GM12878 (cell line): ENCODE measurements around the gene SHISA9. TPM values are rescaled to one million over a fixed set of nuclear protein-coding genes. Genes with fewer than 3 reads are reported as not detected.
A peak's percentile ranks its signal among the peaks of the same experiment; 100 is the strongest.

Experiments
- IRF4 ChIP-seq: IDR thresholded peaks from 2 replicates; pipeline ENCODE4 v1.6.1; 2011; ENCODE audit warnings: low read depth, low read length
- PAX5 ChIP-seq: IDR thresholded peaks from 2 replicates; pipeline ENCODE4 v1.6.1; 2011; ENCODE audit warnings: low read depth, low read length, borderline replicate concordance
- polyA plus RNA-seq, 11 experiments: library from polyadenylated mRNA; depleted of rRNA in 4 of 11; unstranded in 6 of 11; stranded (reverse) in 5 of 11; fragments of >200 nt; fragmentation: Nextera tagmentation in 4 of 11; fragmentation: Illumina TruSeq in 1 of 11; extraction: Ambion mirVana in 4 of 11; extraction: Trizol in 1 of 11; gene quantifications; 1 replicate in 1 of 11; 2 replicates in 10 of 11; pipeline versions ENCODE4 v1.2.1 to v1.2.3, GENCODE V29; 2011 to 2016; ENCODE audit warnings: inconsistent platforms in 2 of 11, missing spikeins in 2 of 11, low read depth in 1 of 11
- total RNA-seq, 4 experiments: library from RNA; depleted of rRNA in 3 of 4; stranded (reverse); fragments of >200 nt in 3 of 4; fragmentation: Illumina TruSeq in 1 of 4; extraction: Trizol in 1 of 4; gene quantifications; 2 replicates each; pipeline versions ENCODE4 v1.2.1 to v1.2.3, GENCODE V29; 2013 to 2021

SHISA9 gene
- total and polyA plus RNA-seq, 10 of the 15 experiments (the other 5 are each of a cell fraction or from before 2014, with no cell fraction given) = 0.03 to 25.5 (median 0.07) TPM

DNA sequence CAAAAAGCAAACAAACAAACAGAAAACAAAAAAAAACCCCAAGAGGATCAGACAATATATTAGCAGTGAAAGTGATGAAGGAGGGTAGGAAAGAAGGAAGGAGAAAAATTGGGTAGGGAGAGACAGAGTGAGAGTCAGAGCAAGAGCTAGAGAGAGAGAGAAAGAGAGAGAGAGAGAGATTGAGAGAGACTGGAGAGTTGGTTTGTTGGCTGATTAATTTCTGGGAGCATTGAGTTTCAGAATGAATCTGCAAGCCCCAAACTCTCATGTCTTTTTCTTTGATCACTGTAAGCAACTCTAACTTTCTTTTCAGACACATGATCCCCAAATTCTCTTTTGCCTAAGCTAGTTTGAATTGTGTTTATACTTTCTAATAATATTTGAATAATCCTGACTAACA lies 388.1 kb downstream of the SHISA9 start (continued):
- TF ChIP-seq PAX5 (0 out of 2 replicates have a peak, but pooled peaks have one; percentile 14), IRF4 (peak; percentile 93; the same call in 1 of the 2 replicates)

Other genes with a start within 250 kb of the SHISA9 start
- 7.1 and 8.2 TPM in 2 replicates for gene CPPED1, start 97.7 kb upstream of the SHISA9 start, total RNA-seq (2014; rRNA removed)
- 18.1 and 18.2 TPM in 2 replicates for gene CPPED1, start 97.7 kb upstream of the SHISA9 start, total RNA-seq (2014; rRNA removed; fragmentation: Illumina TruSeq; extraction: Trizol)
- gene CPPED1, start 97.7 kb upstream of the SHISA9 start, total RNA-seq (2021) = 20.2 and 22.0 TPM in 2 replicates
- gene CPPED1, start 97.7 kb upstream of the SHISA9 start, polyA plus RNA-seq (2011; rRNA removed) = 12.6 and 16.1 TPM in 2 replicates
- 23.4 and 24.8 TPM in 2 replicates for gene CPPED1, start 97.7 kb upstream of the SHISA9 start, polyA plus RNA-seq (2014; fragmentation: Illumina TruSeq; extraction: Trizol)
- 10 to 100 TPM; 11.4 to 12.3 TPM for gene CPPED1, start 97.7 kb upstream of the SHISA9 start, polyA plus RNA-seq (2014; fragmentation: Nextera tagmentation; extraction: Ambion mirVana)
- 13.2 and 13.8 TPM in 2 replicates for gene CPPED1, start 97.7 kb upstream of the SHISA9 start, polyA plus RNA-seq (2014; rRNA removed)
- gene CPPED1, start 97.7 kb upstream of the SHISA9 start, polyA plus RNA-seq (2016; fragmentation: Nextera tagmentation; extraction: Ambion mirVana) = 10 to 100 TPM; 36.5 to 39.0 TPM